Activated CD4-positive, alpha-beta memory T cell treated with anti-CD3 and anti-CD28 coated beads for 36 hours (primary cell): ENCODE results near the gene MAPK1. TPM values are rescaled to one million over a fixed set of nuclear protein-coding genes. Genes with fewer than 3 reads are reported as not detected.
"Not testable (repeated sequence)": the region's sequence is repeated elsewhere in the genome, so short reads cannot be mapped to it uniquely, and the experiment has no call there.

Experiments
- CTCF ChIA-PET: fragments of 350-600 bp; sonication (Branson Sonifier 250); formaldehyde crosslinking; loops from one replicate; lab custom pipeline; 2021; ENCODE audit warnings: antibody characterized with exemption, inconsistent platforms; lab: Charles Lee
- POLR2A ChIA-PET: fragments of 350-600 bp; sonication (Branson Sonifier 250); formaldehyde crosslinking; loops from one replicate; lab custom pipeline; 2021; ENCODE audit warnings: antibody characterized with exemption; lab: Charles Lee
- DNase-seq: peaks from one replicate; pipeline ENCODE4 v3.0.0-alpha.2; 2020
- H3K27ac Mint-ChIP-seq: one replicate; pipeline ENCODE4 v1.8.0; 2021; ENCODE audit warnings: mixed read lengths
- H3K27me3 Mint-ChIP-seq: one replicate; pipeline ENCODE4 v1.8.0; 2021; ENCODE audit warnings: mixed read lengths
- H3K36me3 Mint-ChIP-seq: one replicate; pipeline ENCODE4 v1.8.0; 2021; ENCODE audit warnings: mixed read lengths
- H3K4me1 Mint-ChIP-seq: one replicate; pipeline ENCODE4 v1.8.0; 2021; ENCODE audit warnings: low read depth, mixed read lengths
- H3K4me3 Mint-ChIP-seq: one replicate; pipeline ENCODE4 v1.8.0; 2021; ENCODE audit warnings: mild to moderate bottlenecking, mixed read lengths
- H3K9me3 Mint-ChIP-seq: one replicate; pipeline ENCODE4 v1.8.0; 2021; ENCODE audit warnings: mixed read lengths
- intact Hi-C: fragments of 100-400 bp; cut with micrococcal nuclease; formaldehyde crosslinking; loops from one replicate; pipeline ENCODE4 v1.15.1; 2023
- total RNA-seq, 2 experiments: library from RNA; stranded (reverse); gene quantifications; one replicate each; pipeline ENCODE4 v1.2.3, GENCODE V29; 2021

The MAPK1 gene
- total RNA-seq, 2 experiments from 2014 or later = 70.2 to 75.6 TPM

DNA sequence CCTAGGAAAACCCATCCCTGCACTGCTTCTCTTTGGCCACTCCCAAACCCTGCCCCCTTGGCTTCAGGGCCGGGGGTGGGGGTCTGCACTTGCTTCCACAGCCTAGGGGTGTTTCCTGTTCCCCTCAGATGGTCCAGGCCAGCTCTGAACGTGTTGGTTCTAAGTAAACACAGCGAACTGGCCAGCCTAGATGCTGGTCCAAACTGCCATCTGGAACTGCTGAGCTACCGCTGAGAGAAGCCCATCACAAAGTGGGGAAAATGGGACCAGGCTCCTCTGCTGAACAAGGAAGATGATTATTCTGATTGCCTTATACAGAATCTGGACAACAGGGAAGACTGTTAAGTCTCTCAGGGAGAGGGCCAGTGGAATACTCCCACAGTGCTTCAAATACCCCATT lies 108.4 kb downstream of the MAPK1 start:
- ChIA-PET CTCF (interaction anchor here (1.3 kb wide), 1 partner anchor 213 kb away, joined by 3 read pairs; no protein-coding TSS in a partner anchor), POLR2A (no interaction called here)
- Mint-ChIP-seq H3K4me1 (peaks cover 42% of the 10 kb centered on the region), H3K27ac (no peak overlapping the region), H3K27me3 (no peaks in the 10 kb centered on the region), H3K36me3 (peaks cover 47% of the 10 kb centered on the region), H3K9me3 (no peaks in the 10 kb centered on the region), H3K4me3 (no peak overlapping the region)
- intact Hi-C loops = no loop called here
- DNase-seq = no peak

DNA sequence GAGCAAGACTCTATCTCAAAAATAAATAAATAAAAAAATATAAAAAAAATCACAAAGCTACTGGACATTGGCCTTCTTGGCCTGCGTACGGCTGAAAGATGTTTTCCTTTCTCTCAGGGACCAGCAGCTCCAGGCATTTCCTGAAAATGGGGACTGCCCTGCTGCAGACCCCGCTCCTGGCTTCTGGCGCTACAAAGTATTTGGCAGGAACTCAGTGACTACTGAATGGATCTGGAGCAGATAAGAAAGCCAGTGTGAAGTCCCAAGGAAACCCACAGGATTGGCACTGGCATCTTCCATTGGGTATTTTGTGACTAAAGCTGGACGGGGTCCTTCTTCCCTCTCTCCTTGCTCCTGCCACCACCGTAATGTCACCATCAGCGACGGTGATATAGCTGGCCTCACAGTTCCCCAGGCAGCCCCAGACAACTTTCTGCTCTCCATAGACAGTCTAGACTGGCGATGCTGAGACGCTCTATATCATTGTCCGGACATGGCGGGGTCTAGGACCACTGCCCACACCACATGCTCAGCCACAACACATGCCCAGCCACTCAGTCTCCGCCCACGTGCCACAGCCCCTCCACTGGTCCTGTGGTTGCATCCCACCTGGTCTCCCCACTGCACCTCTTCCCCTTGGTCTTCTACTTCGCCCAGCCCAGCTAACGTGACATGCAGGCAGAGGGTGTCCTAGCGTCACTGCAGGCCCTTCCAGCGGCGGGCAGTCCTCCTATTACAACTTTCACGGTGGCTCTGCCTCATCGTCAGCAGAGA lies 109.2 kb downstream of the MAPK1 start:
- no peak for DNase-seq
- ChIA-PET POLR2A (no interaction called here), CTCF (no interaction called here)
- peaks cover 34% of the 10 kb centered on the region for H3K4me1 Mint-ChIP-seq
- no peak overlapping the region for H3K4me3 Mint-ChIP-seq
- no peaks in the 10 kb centered on the region for H3K27me3 Mint-ChIP-seq
- no peaks in the 10 kb centered on the region for H3K9me3 Mint-ChIP-seq
- intact Hi-C loops = no loop called here
- peaks cover 39% of the 10 kb centered on the region for H3K36me3 Mint-ChIP-seq
- no peak overlapping the region for H3K27ac Mint-ChIP-seq

DNA sequence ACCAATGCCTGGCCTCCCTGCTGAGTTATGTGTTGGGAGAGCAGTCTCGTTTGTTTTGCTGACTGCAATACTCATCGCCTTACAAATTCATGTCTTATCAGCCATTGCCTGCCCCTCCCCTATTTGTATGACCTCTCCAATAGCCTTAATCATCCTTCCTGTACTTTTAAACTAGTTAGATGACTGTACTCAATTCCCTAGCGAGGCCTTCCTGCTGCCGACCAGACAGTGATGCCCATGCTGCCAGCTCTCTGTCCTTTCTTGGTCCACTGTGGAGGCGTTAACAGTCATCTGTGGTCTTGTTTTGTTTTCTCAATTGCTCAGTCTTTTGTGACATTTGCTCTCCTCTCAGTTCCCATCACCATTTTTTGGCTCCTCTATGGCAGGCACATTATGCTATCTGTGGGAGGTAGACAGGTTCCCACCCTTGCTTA lies 111.6 kb downstream of the MAPK1 start:
- no peaks in the 10 kb centered on the region for H3K9me3 Mint-ChIP-seq
- ChIA-PET CTCF (no interaction called here), POLR2A (no interaction called here)
- intact Hi-C loops = no loop called here
- DNase-seq = peak; percentile 40
- H3K27me3 Mint-ChIP-seq = no peaks in the 10 kb centered on the region
- no peak overlapping the region for H3K27ac Mint-ChIP-seq
- H3K4me3 Mint-ChIP-seq = no peak overlapping the region
- peaks cover 27% of the 10 kb centered on the region for H3K36me3 Mint-ChIP-seq
- peaks cover 12% of the 10 kb centered on the region for H3K4me1 Mint-ChIP-seq

DNA sequence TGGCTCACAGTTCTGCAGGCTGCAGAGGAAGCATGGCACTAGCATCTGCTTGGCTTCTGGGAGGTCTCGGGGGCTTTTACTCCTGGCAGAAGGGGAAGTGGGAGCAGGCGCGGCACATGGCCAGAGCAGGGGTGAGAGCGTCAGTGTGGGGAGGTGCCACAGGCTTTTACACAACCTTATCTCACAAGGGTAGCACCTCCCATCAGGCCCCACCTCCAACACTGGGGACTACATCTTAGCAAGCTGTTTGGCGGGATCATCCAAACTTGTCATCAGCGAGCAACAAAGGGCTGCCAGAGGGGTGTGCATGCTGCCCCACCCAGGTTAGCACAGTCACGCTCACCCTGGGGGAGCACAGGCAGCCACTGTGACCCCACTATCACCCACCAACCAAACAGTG lies 112.9 kb downstream of the MAPK1 start:
- Mint-ChIP-seq H3K27ac (no peak overlapping the region), H3K9me3 (no peaks in the 10 kb centered on the region), H3K4me3 (no peak overlapping the region), H3K27me3 (no peaks in the 10 kb centered on the region), H3K4me1 (peaks cover 5% of the 10 kb centered on the region), H3K36me3 (peaks cover 23% of the 10 kb centered on the region)
- POLR2A ChIA-PET = interaction anchor here (1.6 kb wide), 1 partner anchor 17 kb away, joined by 5 read pairs; no protein-coding TSS in a partner anchor
- no peak for DNase-seq
- intact Hi-C loops = no loop called here
- CTCF ChIA-PET = no interaction called here

DNA sequence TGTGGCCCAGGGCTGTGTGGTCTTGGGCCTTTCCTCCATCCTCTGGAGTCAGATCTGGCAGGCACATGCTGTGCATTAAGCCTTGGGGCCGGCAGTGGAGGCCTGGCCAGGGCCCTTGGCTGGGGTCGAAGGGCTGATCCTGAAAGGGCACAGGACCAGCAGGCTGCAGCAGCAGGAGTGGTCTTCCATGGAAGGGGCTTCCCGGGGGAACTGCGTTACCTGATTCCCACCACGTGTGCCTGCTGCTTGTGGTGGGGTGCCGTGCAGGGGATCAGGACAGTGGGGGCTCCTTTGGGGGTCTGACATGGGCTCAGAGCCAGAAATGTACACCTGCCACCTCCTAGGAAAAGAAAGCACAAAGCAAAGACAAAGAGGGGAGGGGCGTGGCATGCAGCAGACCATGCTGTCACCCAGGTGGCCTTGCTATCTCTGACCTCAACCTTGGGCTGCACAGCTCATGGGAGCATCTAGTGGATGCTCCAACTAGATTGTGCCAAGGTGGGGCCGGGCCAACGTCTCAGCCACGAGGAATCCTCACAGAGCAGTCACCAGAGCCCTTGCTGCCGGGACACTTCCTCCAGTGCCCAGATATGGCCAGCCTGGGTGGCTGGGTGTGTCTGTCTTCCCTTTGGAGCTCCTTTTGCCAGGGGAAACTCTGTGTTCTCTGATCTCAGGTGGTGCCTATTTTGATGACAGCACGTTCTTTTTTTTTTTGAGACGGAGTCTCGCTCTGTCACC lies 113.9 kb downstream of the MAPK1 start:
- no peak overlapping the region for H3K4me3 Mint-ChIP-seq
- POLR2A ChIA-PET = interaction anchor here (1.6 kb wide), 1 partner anchor 16 kb away, joined by 5 read pairs; no protein-coding TSS in a partner anchor
- CTCF ChIA-PET = no interaction called here

DNA sequence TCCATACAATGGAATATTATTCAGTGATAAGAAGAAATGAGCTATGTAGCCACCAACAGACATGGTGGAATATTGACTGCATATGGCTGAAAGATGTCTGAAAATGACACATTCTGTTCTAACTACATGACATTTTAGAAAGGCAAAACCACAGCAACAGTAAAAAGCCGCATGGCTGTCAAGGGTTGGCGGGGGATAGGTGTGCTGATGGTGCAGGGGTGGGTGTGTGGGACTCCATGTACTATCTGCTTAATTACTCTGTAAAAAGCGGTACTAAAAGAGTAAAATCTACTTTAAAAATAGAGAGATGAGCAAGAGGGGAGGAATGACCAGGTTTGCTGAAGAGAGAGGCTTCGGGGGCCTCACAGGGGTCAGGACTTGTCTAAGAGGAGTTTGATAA lies 115.2 kb downstream of the MAPK1 start:
- Mint-ChIP-seq H3K27ac (no peak overlapping the region), H3K9me3 (no peaks in the 10 kb centered on the region), H3K36me3 (peaks cover 5% of the 10 kb centered on the region), H3K4me3 (no peak overlapping the region), H3K4me1 (peaks cover 5% of the 10 kb centered on the region), H3K27me3 (no peaks in the 10 kb centered on the region)
- POLR2A ChIA-PET = no interaction called here
- CTCF ChIA-PET = no interaction called here
- intact Hi-C loops = no loop called here
- DNase-seq = no peak

More for the DNA sequence above, 113.9 kb downstream of the MAPK1 start:
- no peak for DNase-seq
- H3K27ac Mint-ChIP-seq = no peak overlapping the region
- peaks cover 15% of the 10 kb centered on the region for H3K36me3 Mint-ChIP-seq
- H3K4me1 Mint-ChIP-seq = peaks cover 5% of the 10 kb centered on the region
- H3K9me3 Mint-ChIP-seq = no peaks in the 10 kb centered on the region
- H3K27me3 Mint-ChIP-seq = no peaks in the 10 kb centered on the region
- intact Hi-C loops = no loop called here

DNA sequence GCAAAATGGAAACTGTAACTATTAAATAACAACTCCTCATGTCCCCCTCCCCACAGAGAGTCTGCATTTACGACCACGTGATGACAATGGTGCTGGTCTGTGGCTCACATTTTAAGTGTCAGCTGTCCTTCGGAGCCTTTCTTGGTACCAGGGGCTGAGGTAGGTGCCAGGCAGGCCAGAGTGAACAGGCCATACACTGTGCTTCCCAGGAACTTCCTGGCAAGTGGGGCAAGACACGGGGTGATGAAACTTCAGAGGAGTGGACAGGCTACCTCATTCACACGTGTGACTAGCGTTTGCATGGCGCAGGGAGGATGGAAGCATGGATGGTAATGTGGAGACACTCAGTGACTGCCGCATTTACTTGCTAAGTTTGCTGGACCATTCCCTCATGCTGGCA lies 121.5 kb downstream of the MAPK1 start:
- H3K27ac Mint-ChIP-seq = no peak overlapping the region
- no peaks in the 10 kb centered on the region for H3K9me3 Mint-ChIP-seq
- no peaks in the 10 kb centered on the region for H3K27me3 Mint-ChIP-seq
- POLR2A ChIA-PET = no interaction called here
- H3K36me3 Mint-ChIP-seq = no peaks in the 10 kb centered on the region
- DNase-seq = no peak
- no peak overlapping the region for H3K4me3 Mint-ChIP-seq
- H3K4me1 Mint-ChIP-seq = no peaks in the 10 kb centered on the region
- intact Hi-C loops = no loop called here
- CTCF ChIA-PET = no interaction called here

DNA sequence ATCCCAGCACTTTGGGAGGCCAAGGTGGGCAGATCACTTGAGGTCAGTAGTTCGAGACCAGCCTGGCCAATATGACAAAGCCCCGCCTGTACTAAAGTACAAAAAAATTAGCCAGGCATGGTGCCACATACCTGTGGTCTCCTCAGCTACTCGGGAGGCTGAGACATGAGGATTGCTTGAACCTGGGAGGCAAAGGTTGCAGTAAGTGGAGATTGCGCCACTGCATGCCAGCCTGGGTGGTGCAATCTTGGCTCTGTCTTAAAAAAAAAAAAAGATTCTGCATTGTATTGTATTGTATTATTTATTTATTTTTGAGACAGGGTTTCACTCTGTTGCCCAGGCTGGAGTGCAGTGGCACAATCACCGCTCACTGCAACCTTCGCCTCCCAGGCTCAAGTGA lies 122.5 kb downstream of the MAPK1 start:
- DNase-seq, H3K4me3 Mint-ChIP-seq, H3K4me1 Mint-ChIP-seq, H3K27me3 Mint-ChIP-seq, intact Hi-C loops, CTCF ChIA-PET, H3K9me3 Mint-ChIP-seq, POLR2A ChIA-PET, H3K36me3 Mint-ChIP-seq, H3K27ac Mint-ChIP-seq: not testable (repeated sequence)

DNA sequence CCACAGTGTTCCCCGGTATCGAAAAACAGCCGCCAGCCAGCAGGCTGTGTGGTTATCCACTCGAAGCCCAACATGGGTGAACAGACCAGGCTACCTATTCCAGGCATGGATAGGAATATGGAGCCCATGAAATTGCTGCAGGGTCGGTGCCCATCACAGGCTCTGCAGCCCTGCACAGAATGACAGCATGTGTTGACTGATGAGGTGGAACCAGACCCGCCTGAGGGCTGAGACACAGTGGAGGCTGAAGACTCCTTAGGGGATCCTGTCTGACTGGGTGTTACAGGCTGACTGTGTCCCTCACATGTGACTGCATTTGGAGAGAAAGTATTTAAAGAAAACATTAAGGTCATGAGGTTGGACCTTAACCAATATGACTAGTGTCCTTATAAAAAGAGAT lies 125.7 kb downstream of the MAPK1 start:
- H3K36me3 Mint-ChIP-seq = no peaks in the 10 kb centered on the region
- no peak for DNase-seq
- H3K27ac Mint-ChIP-seq = no peak overlapping the region
- no peaks in the 10 kb centered on the region for H3K27me3 Mint-ChIP-seq
- H3K4me3 Mint-ChIP-seq = no peak overlapping the region
- intact Hi-C loops = no loop called here
- no peaks in the 10 kb centered on the region for H3K9me3 Mint-ChIP-seq
- CTCF ChIA-PET = no interaction called here
- POLR2A ChIA-PET = no interaction called here
- H3K4me1 Mint-ChIP-seq = no peaks in the 10 kb centered on the region

DNA sequence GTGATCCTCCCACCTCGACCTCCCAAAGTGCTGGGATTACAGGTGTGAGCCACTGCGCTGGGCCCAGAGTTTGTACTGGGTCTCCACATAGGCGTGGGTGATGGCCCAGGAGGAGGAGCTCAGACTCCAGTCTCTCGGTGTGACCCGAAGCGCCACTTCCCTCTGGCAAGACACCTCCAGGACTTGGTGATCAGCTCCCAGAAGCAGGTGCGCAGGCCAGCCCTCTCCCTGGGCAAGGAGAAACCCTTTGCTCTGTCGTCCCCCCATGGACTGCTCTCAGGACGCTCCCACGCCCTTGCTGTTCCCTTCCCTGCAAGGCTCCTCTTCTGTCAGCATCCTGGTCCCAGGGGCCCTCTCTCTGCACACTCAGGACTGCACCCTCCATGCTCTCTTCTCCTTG lies 126.4 kb downstream of the MAPK1 start:
- Mint-ChIP-seq H3K9me3 (no peaks in the 10 kb centered on the region), H3K27me3 (no peaks in the 10 kb centered on the region), H3K36me3 (no peaks in the 10 kb centered on the region), H3K4me3 (no peak overlapping the region), H3K4me1 (no peaks in the 10 kb centered on the region), H3K27ac (no peak overlapping the region)
- ChIA-PET CTCF (no interaction called here), POLR2A (no interaction called here)
- DNase-seq = no peak
- intact Hi-C loops = no loop called here

DNA sequence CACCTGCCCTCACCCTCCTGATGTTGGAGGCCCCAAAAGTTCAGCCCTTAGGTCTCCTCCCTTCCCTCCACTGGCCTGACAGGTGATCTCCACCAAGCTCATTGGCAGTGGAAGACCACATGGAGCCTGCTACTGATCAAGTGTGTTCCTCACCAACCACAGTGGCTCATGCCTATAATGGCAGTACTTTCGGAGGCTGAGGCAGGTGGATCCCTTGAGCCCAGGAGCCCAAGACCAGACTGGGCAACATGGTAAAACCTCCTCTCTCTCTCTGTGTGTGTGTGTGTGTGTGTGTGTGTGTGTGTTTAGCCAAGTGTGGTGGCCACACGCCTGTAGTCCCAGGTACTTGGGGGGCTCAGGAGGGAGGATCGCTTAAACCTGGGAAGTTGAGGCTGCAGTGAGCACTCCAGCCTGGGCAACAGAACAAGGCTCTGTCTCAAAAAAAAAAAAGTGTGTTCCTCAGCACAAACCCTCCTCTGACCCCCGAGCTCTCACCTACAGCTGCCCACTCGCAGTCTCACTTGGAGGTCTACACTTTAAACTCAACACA lies 127.5 kb downstream of the MAPK1 start:
- intact Hi-C loops = loop anchor here (5.0 kb wide), 1 partner anchor 88 kb away; no protein-coding TSS in a partner anchor
- no peak overlapping the region for H3K4me3 Mint-ChIP-seq
- DNase-seq = no peak
- CTCF ChIA-PET = interaction anchor here (0.7 kb wide), 1 partner anchor 17 kb away, joined by 3 read pairs; no protein-coding TSS in a partner anchor
- peaks cover 4% of the 10 kb centered on the region for H3K4me1 Mint-ChIP-seq
- POLR2A ChIA-PET = no interaction called here
- no peaks in the 10 kb centered on the region for H3K9me3 Mint-ChIP-seq
- H3K36me3 Mint-ChIP-seq = no peaks in the 10 kb centered on the region
- no peak overlapping the region for H3K27ac Mint-ChIP-seq
- no peaks in the 10 kb centered on the region for H3K27me3 Mint-ChIP-seq

DNA sequence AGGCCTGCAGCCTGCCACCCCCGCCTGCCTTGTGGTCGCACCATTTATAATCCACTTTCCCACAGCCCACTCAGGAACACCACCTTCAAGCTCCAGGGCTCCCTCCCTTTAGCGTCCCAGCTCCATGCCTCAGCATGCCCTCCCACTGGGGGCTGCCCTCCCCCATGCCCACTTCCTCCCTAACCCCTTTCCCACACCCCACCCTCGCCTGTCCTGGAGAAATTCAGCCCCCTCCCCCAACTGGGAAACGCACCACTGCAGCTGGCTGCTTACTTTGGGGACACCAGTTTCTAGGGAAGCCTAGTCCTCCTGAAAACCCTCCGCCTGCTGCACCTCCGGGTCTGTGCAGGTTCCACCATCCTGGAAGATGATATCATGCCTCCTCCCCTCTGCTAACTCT lies 128.5 kb downstream of the MAPK1 start:
- peaks cover 1% of the 10 kb centered on the region for H3K27me3 Mint-ChIP-seq
- DNase-seq = no peak
- ChIA-PET CTCF (no interaction called here), POLR2A (no interaction called here)
- no peaks in the 10 kb centered on the region for H3K9me3 Mint-ChIP-seq
- H3K27ac Mint-ChIP-seq = no peak overlapping the region
- H3K36me3 Mint-ChIP-seq = no peaks in the 10 kb centered on the region
- H3K4me3 Mint-ChIP-seq = no peak overlapping the region
- intact Hi-C loops = loop anchor here (5.0 kb wide), 1 partner anchor 87 kb away; no protein-coding TSS in a partner anchor
- H3K4me1 Mint-ChIP-seq = peaks cover 12% of the 10 kb centered on the region
